ENCODE measurements around the gene SHANK2.

The SHANK2 gene

GRCh38 chr11:71268706-71269321, 16.4 kb upstream of the SHANK2 start:
- no peak for DNase-seq

GRCh38 chr11:71267807-71268421, 15.5 kb upstream of the SHANK2 start:
- DNase-seq, result no peak

DNA sequence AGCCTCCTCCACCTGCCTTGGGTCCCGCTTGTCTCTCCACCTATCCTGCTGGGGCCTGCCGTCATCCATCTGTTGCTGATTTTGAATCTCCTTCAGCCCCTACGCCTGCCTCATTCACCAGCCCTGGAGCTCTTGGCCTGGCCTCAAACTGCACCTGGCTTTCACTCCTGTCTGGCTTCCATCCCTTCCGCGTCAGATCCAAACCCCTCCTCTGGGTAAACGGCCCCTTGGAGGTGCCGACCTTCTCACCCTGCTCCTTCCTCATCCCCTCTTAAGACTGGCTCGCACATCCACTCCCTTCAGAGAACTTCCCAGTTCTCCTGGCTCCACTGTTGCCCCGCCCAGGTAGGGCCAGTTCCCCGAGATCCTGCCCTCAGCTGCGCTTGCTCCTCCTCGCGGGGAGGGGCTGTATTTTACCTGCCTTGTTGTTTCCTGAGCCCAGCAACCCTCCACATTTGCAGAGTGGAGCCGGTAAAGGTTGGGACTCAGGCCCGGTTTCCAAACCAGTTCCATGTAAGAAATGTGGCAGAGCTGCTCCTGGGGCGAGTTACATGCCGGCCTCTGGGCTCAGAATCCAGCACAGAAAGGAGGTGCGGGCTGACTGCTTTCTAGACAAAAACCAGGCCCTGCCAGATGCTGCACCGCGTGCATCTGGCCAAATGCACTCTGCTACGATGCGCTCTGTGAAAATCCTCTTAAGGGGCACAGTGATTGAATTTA, 13.9 kb upstream of the SHANK2 start:
- no peak for DNase-seq

GRCh38 chr11:71265559-71266092, 13.2 kb upstream of the SHANK2 start:
- DNase-seq, result no peak

DNA sequence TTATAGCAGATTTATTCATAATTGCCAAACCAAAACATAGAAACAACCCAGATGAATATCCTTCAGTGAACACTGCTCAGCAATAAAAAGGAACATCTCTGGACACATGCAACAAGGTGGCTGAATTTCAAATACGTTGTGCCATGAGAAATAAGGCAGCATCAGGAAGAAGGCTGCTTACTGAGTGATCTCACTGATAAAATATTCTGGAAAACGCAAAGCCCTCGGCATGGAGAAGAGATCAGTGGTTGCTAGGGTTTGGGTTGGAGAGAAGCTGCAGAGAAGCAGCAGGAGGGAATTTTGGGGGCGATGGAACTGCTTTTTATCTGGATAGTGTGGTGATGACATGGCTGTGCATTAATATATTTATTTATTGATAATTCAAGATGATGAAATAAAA, 11.0 kb upstream of the SHANK2 start:
- DNase-seq, result no peak

DNA sequence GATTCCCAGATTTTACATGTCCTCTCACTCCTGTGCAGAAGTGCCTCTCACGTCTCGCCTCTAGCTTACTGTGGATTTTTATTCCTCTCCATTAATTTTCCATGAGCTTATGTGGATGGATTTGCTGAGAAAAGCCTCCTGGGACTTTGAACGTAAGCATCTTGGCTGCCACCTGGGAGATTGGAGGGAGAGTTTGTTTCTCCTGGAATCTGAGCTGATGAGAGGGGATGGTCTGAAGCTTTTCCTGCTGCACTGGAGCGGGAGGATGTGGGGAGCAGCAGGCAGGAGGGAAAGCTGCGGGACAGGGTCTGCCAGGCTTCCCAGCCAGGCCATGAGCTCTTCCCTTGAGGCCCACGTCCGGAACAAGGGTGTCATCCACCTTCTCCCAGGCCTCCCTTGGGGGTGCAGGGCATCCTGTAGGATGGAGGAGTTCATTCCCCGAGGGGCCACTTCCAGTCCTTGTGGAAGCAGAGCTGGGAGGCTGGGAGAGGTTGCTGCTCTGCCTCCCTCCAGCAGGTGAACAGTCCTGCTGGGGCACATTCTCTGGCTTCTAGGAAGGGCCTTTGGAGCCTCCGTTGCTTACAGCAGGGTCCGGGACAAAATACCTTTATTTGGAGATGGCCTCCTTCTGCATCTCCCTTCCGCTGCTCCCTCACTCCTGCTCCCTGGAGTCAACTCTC, 3.6 kb upstream of the SHANK2 start:
- DNase-seq, result no peak

DNA sequence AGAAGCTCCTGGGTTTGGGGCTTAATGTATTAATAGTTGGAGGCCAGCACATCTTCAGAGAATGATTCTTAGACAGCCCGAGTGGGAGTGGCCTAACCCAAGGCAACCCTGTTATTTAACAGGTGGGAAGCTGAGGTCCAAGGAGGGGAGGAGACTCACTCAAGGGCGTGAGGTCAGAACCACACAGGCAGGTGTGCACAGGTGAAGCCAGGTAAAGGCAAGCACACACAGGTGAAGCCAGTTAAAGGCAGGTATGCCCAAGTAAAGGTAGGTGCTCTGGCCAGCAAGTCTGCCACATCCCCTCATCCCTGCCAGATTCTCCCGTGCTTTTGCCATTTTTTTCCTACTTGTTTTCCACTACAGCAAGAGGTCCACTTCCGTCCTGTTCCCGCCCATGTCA, 2.9 kb upstream of the SHANK2 start:
- DNase-seq, result no peak

GRCh38 chr11:71253794-71254193, 1.4 kb upstream of the SHANK2 start:
- no peak for DNase-seq

DNA sequence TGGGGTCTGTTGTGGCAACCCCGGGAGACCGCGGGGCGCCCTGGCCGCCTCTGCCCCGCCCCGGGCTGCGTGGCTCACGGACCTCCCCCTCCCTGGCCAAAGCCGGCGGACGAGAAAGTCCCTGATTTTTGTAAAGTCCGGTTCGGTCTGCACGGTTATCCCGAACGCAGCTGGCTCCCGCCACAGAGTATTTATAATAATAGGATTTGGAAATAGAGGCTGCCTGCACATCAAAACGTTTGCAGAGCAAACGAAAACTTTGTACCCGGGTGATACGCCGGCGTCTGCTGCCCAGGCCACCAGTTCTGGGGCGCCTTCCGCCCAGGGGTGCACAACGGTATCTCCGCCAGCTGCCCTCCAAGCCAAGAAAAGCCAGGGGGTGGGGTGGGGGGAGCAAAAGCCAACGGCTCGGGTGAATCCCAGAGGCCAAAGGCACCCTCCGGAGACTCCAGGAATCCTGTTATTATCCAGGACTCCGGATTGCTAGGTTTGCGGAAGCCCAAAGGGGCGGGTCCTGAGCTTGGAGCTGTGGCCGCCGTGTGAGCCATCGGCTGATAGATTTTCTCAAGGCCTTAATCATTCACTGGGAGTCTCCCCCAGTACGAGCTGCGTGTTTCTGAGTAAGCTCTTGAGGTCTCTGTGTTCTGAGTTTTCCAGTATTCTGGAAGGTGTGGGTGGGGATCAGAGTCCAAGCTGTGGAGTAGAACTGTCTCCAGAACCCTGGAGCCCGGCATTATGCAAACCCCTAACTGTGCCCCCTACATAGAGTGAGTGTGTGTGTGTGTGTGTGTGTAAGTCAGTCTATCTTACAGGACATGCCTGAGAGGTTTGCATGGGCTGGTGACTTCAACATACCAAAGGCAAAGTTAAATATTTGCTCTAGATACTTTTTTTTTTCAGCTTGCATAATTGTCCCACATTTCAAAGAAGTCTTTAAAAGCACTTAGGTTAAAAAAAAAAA, 673 bp upstream of the SHANK2 start:
- DNase-seq, result no peak

- DNase-seq, result no peak
Observed at GRCh38 chr11:71251761-71252268, 562 bp downstream of the SHANK2 start.

- no peak for DNase-seq
Observed at GRCh38 chr11:71251151-71251721, 1.1 kb downstream of the SHANK2 start.

- no peak for DNase-seq
Observed at GRCh38 chr11:71250523-71251150, 1.7 kb downstream of the SHANK2 start.

DNA sequence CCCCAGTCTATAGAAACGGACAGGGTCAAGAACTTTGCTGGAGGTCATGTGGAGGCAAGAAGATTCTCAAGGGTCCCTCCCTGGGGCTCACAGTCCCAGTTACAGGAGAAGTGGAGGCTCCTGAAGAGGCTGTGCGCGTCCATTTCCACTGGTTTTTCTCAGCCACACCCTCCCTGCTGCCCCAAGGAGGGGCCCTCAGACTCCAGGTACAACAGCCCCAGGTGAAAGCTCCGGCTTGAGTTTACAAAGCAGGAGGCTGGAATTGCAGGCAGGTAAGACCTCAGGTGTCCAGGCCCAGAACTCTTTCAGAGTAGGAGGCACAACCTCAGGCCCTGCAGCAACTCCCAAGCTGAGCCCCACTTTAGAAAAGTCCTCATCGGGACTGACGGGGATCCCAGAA, 3.1 kb downstream of the SHANK2 start:
- DNase-seq, result no peak

DNA sequence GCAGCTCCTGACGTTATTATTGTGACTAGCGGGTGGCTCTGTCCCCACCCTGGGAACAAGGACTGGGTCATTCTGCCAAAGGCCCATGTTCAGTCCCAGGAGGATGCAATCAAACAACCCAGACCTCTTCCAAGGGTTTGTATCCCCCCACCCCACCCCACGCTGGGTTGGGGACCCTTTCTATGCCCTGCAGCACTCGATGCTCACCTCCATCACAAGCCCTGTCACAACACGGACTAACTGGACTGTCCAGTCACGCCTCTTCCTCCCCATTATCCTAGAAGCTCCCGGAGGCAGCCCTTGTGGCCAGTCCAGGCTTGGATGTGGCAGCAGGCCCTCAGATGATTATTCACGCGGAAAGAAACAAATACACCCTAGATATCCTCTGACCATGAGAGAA, 3.7 kb downstream of the SHANK2 start:
- no peak for DNase-seq

DNA sequence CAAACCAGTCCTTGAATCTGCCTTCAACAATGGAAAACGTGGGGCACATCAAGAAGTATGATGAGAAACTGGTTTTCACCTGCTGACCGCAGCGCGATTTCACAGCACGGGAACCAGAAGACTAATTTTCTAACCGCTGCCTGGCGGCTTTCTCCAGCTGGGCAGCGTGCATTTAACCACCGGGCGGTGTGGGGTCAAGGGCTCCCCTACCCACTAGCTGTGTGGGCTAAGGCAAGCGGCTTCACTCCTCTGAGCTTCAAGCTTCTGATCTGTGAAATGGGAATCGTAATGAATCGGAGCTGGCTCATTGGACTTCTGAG, 4.2 kb downstream of the SHANK2 start:
- no peak for DNase-seq

GRCh38 chr11:71247551-71248250, 4.7 kb downstream of the SHANK2 start:
- DNase-seq, result no peak

GRCh38 chr11:71246559-71246958, 5.8 kb downstream of the SHANK2 start:
- no peak for DNase-seq

DNA sequence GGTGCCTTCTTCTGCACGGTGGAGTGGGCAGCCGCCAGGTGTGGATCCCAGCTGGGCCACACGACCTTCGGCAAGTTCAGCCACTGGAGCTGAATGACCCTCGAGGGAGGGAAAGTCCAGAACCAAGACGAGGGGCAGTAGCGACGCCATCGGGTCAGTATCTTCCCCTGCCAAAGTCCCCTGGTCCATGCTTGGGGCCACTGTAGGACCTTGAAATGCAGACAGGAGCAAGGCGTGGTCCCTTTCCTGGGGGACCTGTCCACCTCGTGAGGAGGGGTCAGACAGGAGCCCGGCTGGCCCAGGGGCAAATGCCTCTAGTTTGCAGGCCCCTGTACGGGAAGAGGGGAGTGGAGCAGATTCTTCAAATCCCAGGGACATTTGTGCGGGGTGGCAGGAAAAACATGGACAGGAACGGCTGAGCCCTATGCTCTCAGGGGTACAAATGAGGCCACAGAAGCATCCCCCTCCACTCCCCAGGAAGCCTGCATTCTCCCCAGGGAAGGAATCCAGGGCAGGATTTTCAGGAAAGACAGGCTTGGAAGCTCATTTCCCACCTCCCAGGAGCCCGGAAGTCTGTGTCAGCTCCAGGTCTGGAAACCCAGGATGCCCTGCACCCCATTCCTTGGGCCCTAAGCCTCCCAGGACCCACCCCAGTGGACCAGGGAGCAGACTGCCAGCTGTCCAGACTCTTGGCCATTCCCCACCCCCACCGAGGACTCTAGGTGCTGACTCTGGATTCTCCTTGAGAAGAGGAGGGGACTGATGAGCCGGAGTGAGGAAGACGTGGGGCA, 6.6 kb downstream of the SHANK2 start:
- DNase-seq, result no peak

GRCh38 chr11:71244116-71244810, 8.1 kb downstream of the SHANK2 start:
- no peak for DNase-seq
